T-cell (primary cell): ENCODE data around the gene BORCS6. TPM values are rescaled to one million over a fixed set of nuclear protein-coding genes. Genes with fewer than 3 reads are reported as not detected.

ENCODE experiments used
- ATAC-seq, 4 experiments: fragments of 200-7000 bp in 3 of 4; fragments of 150-1000 bp in 1 of 4; cut with Tn5 transposase; replicated peaks in 1 of 4; 1 replicate in 3 of 4; 2 replicates in 1 of 4; pipeline ENCODE4 v1.10.0; 2021; ENCODE audit warnings: moderate library complexity in 3 of 4, mild to moderate bottlenecking in 2 of 4, moderate number of reproducible peaks in 1 of 4
- CTCF ChIA-PET, 2 donors: fragments of 300-600 bp; sonication (Branson Sonifier 250); formaldehyde crosslinking; loops; one replicate each; lab custom pipeline; 2022; ENCODE audit warnings: antibody characterized with exemption in 2 of 2; lab: Charles Lee
- POLR2A ChIA-PET, 2 donors: fragments of 300-600 bp; sonication (Branson Sonifier 250); formaldehyde crosslinking; loops; one replicate each; lab custom pipeline; 2022; ENCODE audit warnings: antibody characterized with exemption in 2 of 2; lab: Charles Lee
- DNase-seq, 35 experiments: peaks; one replicate each; pipeline versions ENCODE4 v3.0.0 to v3.0.0-alpha.2; 2013 to 2023
- H3K27ac ChIP-seq: one replicate; pipeline ENCODE4 v1.5.1; 2013; ENCODE audit warnings: low read length
- H3K27me3 ChIP-seq, 2 experiments: replicated peaks in 1 of 2; 1 replicate in 1 of 2; 2 replicates in 1 of 2; pipeline versions ENCODE4 v1.6.1 to v1.7.0; 2013; ENCODE audit warnings: low read length in 1 of 2, mixed read lengths in 1 of 2; ENCODE audit not compliant: control insufficient read depth in 2 of 2, insufficient read depth in 2 of 2; ENCODE audit errors: extremely low read depth in 1 of 2
- H3K36me3 ChIP-seq, 2 donors: 1 replicate in 1 of 2; 2 replicates in 1 of 2; pipeline versions ENCODE4 v1.6.1 to v1.7.0; 2013; ENCODE audit warnings: low read length in 1 of 2; ENCODE audit not compliant: control insufficient read depth in 2 of 2, insufficient read depth in 1 of 2; ENCODE audit errors: extremely low read depth in 1 of 2
- H3K4me1 ChIP-seq, 2 experiments: 1 replicate in 1 of 2; 2 replicates in 1 of 2; pipeline versions ENCODE4 v1.6.1 to v1.7.0; 2013; ENCODE audit warnings: low read length in 2 of 2, mixed read lengths in 1 of 2; ENCODE audit not compliant: insufficient read depth in 2 of 2, control insufficient read depth in 1 of 2; ENCODE audit errors: extremely low read depth in 1 of 2
- H3K4me3 ChIP-seq, 2 donors: 1 replicate in 1 of 2; 2 replicates in 1 of 2; pipeline versions ENCODE4 v1.5.1 to v1.7.0; 2013; ENCODE audit warnings: mild to moderate bottlenecking in 2 of 2, low read length in 1 of 2, moderate library complexity in 1 of 2; ENCODE audit not compliant: control insufficient read depth in 1 of 2; ENCODE audit errors: extremely low read depth in 1 of 2
- H3K9me3 ChIP-seq: 2 replicates; pipeline ENCODE4 v1.7.0; 2013
- H3K27ac Mint-ChIP-seq, 2 donors: one replicate each; pipeline ENCODE4 v1.8.0; 2020 to 2021; ENCODE audit warnings: mild to moderate bottlenecking in 2 of 2, mixed read lengths in 2 of 2
- H3K27me3 Mint-ChIP-seq, 2 donors: one replicate each; pipeline ENCODE4 v1.8.0; 2021 to 2022; ENCODE audit warnings: mixed read lengths in 2 of 2
- H3K36me3 Mint-ChIP-seq: one replicate; pipeline ENCODE4 v1.8.0; 2021; ENCODE audit warnings: mixed read lengths
- H3K4me1 Mint-ChIP-seq, 3 donors: one replicate each; pipeline ENCODE4 v1.8.0; 2020 to 2022; ENCODE audit warnings: mixed read lengths in 3 of 3, mild to moderate bottlenecking in 1 of 3
- H3K4me3 Mint-ChIP-seq, 3 donors: one replicate each; pipeline ENCODE4 v1.8.0; 2020 to 2022; ENCODE audit warnings: mild to moderate bottlenecking in 3 of 3, mixed read lengths in 3 of 3, moderate library complexity in 3 of 3
- H3K9me3 Mint-ChIP-seq, 3 donors: one replicate each; pipeline ENCODE4 v1.8.0; 2020 to 2022; ENCODE audit warnings: mixed read lengths in 3 of 3
- WGBS: methylation state at CpG from one replicate; pipeline ENCODE4 v1.1.5; 2013; ENCODE audit warnings: missing lambda C conversion rate; ENCODE audit not compliant: insufficient coverage; 5-methylcytosine and 5-hydroxymethylcytosine counted together
- total RNA-seq, 35 experiments: library from RNA in 6 of 35; stranded (reverse) in 6 of 35; fragments of 120-200 nt in 1 of 35; gene quantifications; one replicate each; pipeline versions ENCODE4 v1.2.1 to v1.2.4 and lab custom pipeline; 2013 to 2026

Gene BORCS6
- total RNA-seq (10 to 100 TPM in 3 of 5 donors, 1 to 10 TPM in 2; 6.7 to 21.3 (median 17.2) TPM), total RNA-seq (lab: John Stamatoyannopoulos, UW) (3.3 to 42.3 (median 18.9) reads per million in 29 experiments)
- total RNA-seq (2013): 15.4 TPM

DNA sequence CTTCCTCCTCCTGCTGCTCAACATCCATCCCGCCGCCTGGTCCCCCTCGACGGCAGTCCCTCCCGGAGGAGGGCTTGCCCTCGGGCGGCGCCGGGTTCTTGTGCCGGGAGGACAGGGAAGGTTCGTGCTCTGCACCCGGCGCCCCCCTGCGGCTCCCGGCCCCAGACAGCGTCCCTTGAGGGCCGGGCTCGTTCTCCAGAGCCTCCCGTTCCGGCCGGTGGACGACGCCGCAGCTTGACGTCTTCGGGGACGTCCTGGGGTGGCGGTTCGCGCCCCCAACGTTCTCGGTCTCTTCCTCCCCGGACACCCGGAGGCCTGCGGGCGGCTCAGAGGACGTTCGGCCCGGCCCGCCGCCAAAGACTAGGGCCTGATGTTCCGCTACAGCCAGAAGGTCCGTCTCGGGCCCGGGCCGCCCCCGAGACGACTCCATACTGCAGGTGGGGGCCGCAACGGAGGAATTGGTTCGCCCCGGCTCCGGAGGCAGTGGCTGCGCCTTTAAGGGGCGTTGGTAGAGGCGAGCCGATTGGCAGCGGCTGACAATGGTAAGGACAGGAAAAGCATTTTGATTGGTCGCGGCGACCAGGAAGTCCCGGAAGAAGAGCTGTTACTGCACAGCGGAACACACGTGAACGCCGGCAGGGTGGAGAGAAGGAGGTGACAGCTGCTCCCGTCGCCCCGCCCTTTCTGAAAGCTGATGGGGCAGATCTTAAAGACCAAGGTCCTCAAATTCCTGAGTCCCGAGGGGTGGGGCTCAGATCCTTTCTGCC lies at the start of gene BORCS6:
BORCS6 (minus strand) TSS at position 470 of the 767 bp plus-strand sequence; CDS start at position 430, 40 bp downstream.
- H3K27me3 ChIP-seq: no peaks in the 10 kb centered on the region
- under 1% methylated on average over 61 of the region's 70 CpGs for WGBS
- H3K36me3 Mint-ChIP-seq: no peaks in the 10 kb centered on the region
- peak within 1 kb of the TSS; percentile 91 to 93 for H3K27ac Mint-ChIP-seq
- H3K36me3 ChIP-seq: no peaks in the 10 kb centered on the region
- DNase-seq: peak; percentile 78 to 98 (median 95)
- H3K4me3 Mint-ChIP-seq: no peak within 1 kb of the TSS
- H3K4me1 Mint-ChIP-seq: peaks cover 0 to 13% (median 11%) of the 10 kb centered on the region in 3 donors
- H3K9me3 Mint-ChIP-seq: no peaks in the 10 kb centered on the region
- POLR2A ChIA-PET: interaction anchor here (0.6 to 3.4 kb wide), 10 partner anchors 10 to 59 kb away, joined by 3 to 18 read pairs (median 6); partner anchors contain the start of genes AURKB (in 1 of the 2) and PFAS (in 1 of the 2)
- no peaks in the 10 kb centered on the region for H3K9me3 ChIP-seq
- peak within 1 kb of the TSS; percentile 89 for H3K27ac ChIP-seq
- CTCF ChIA-PET: interaction anchor here in 1 of 2 donors (0.5 to 2.3 kb wide), 7 partner anchors 17 to 111 kb away, joined by 3 to 12 read pairs (median 4); partner anchors contain the start of gene CTC1
- H3K4me3 ChIP-seq: peak within 1 kb of the TSS; percentile 74 to 77
- ATAC-seq: peak; percentile 70 to 75 (median 72)
- no peaks in the 10 kb centered on the region for H3K27me3 Mint-ChIP-seq
- H3K4me1 ChIP-seq: peaks cover 28 to 68% of the 10 kb centered on the region in 2 experiments

DNA sequence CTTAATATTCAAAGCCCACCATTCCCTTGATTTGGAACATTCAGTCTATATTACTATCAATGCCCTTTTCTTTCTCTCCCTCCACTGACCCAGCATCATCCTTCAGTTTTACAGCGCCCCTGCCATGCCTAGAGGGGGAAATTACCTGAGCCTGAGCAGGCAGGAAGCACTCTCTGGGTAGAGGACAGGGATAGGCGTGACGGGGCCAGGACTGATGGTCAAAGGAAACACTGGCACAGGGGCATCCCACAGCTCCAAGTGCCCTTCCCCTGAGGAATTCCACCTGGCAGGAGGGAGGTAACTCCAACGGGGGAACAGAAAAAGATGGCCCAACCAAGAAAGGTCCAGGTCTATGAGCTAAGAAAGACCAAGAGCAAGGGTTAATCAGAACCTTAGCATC lies 47.9 kb upstream of the BORCS6 start:
- no peaks in the 10 kb centered on the region for H3K9me3 ChIP-seq
- ChIA-PET CTCF (no interaction called here), POLR2A (interaction anchor here (0.5 to 0.7 kb wide), 3 partner anchors 10 to 477 kb away, joined by 3 to 4 read pairs (median 4); partner anchors contain the start of gene CTC1 (in 1 of the 2))
- peaks cover 52% of the 10 kb centered on the region for H3K36me3 Mint-ChIP-seq
- no peaks in the 10 kb centered on the region for H3K27me3 Mint-ChIP-seq
- DNase-seq (no peak), ATAC-seq (no peak)
- peaks cover 30 to 46% (median 34%) of the 10 kb centered on the region in 3 donors for H3K4me1 Mint-ChIP-seq
- no peak overlapping the region for H3K27ac ChIP-seq
- 100% methylated on average over 2 of the region's 4 CpGs for WGBS
- no peak overlapping the region for H3K4me3 Mint-ChIP-seq
- no peaks in the 10 kb centered on the region for H3K9me3 Mint-ChIP-seq
- H3K4me1 ChIP-seq: peaks cover 0 to 5% of the 10 kb centered on the region in 2 experiments
- H3K36me3 ChIP-seq: peaks cover 14 to 91% of the 10 kb centered on the region in 2 donors
- peak overlapping the region; percentile 13 to 71 for H3K27ac Mint-ChIP-seq
- H3K27me3 ChIP-seq: no peaks in the 10 kb centered on the region
- no peak overlapping the region for H3K4me3 ChIP-seq

DNA sequence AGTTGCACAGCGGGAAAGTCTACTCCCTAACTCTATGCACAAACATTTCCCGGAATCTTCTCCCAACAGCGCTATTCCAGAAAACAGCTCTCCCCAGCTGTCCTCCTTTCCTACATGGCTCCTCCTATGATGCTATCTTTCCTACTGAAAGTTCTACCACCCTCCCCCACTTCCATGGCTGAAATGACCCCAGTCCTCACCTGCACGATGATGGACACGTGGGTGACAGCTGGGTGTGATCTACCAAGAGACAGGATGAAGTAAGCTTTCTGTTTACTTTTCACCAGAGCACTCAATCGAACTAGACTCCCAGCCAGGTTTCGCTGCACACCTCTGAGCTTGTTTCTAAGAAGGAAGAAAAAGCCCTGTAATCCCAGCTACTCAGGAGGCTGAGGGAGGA lies 47.2 kb upstream of the BORCS6 start:
- H3K36me3 Mint-ChIP-seq: peaks cover 53% of the 10 kb centered on the region
- CTCF ChIA-PET: interaction anchor here (0.6 to 0.7 kb wide), 3 partner anchors 13 to 45 kb away, joined by 3 read pairs; no protein-coding TSS in a partner anchor
- H3K9me3 ChIP-seq: no peaks in the 10 kb centered on the region

DNA sequence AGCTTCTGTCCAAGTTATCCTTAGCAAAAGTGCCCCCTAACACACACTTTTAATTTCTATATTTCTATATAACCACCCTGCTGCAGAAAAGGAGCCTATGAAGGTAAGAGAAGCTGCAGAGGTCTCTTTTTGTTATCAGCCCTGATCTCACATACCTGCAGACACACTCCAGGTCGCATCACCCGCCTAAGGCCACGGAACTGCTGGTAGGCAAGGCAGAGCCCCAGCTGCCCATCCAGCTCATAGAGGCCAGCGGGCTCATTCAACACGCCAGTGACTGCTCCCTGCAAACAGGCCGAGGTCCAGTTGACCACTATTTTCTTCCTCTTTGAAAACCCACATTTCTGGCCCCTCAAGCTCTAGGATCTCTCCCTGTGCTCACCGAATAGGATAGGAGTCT lies 45.7 kb upstream of the BORCS6 start:
- WGBS: 90% methylated on average over 3 of the region's 7 CpGs
- no peak overlapping the region for H3K27ac ChIP-seq
- H3K4me1 ChIP-seq: no peaks in the 10 kb centered on the region
- Mint-ChIP-seq H3K4me1 (peaks cover 26 to 51% (median 27%) of the 10 kb centered on the region in 3 donors), H3K27me3 (no peaks in the 10 kb centered on the region), H3K36me3 (peaks cover 66% of the 10 kb centered on the region), H3K9me3 (no peaks in the 10 kb centered on the region), H3K4me3 (no peak overlapping the region), H3K27ac (no peak overlapping the region)
- POLR2A ChIA-PET: interaction anchor here in 1 of 2 donors (0.6 kb wide), 1 partner anchor 11 kb away, joined by 7 read pairs; no protein-coding TSS in a partner anchor
- CTCF ChIA-PET: interaction anchor here in 1 of 2 donors (0.9 kb wide), 1 partner anchor 11 kb away, joined by 5 read pairs; no protein-coding TSS in a partner anchor
- ATAC-seq (no peak), DNase-seq (no peak)
- H3K36me3 ChIP-seq: peaks cover 29 to 96% of the 10 kb centered on the region in 2 donors
- H3K27me3 ChIP-seq: no peaks in the 10 kb centered on the region
- no peak overlapping the region for H3K4me3 ChIP-seq
- no peaks in the 10 kb centered on the region for H3K9me3 ChIP-seq

More for the DNA sequence above, 47.2 kb upstream of the BORCS6 start:
- no peaks in the 10 kb centered on the region for H3K27me3 ChIP-seq
- peaks cover 17 to 93% of the 10 kb centered on the region in 2 donors for H3K36me3 ChIP-seq
- ATAC-seq (no peak), DNase-seq (no peak)
- Mint-ChIP-seq H3K9me3 (no peaks in the 10 kb centered on the region), H3K4me1 (peaks cover 26 to 43% (median 29%) of the 10 kb centered on the region in 3 donors), H3K4me3 (no peak overlapping the region), H3K27me3 (no peaks in the 10 kb centered on the region), H3K27ac (no peak overlapping the region)
- H3K27ac ChIP-seq: no peak overlapping the region
- peaks cover 0 to 2% of the 10 kb centered on the region in 2 experiments for H3K4me1 ChIP-seq
- POLR2A ChIA-PET: interaction anchor here (0.5 to 0.6 kb wide), 3 partner anchors 11 to 139 kb away, joined by 3 to 4 read pairs (median 3); partner anchors contain the start of gene CTC1 (in 1 of the 2)
- WGBS: 100% methylated on average over 4 of the region's 7 CpGs
- H3K4me3 ChIP-seq: no peak overlapping the region

DNA sequence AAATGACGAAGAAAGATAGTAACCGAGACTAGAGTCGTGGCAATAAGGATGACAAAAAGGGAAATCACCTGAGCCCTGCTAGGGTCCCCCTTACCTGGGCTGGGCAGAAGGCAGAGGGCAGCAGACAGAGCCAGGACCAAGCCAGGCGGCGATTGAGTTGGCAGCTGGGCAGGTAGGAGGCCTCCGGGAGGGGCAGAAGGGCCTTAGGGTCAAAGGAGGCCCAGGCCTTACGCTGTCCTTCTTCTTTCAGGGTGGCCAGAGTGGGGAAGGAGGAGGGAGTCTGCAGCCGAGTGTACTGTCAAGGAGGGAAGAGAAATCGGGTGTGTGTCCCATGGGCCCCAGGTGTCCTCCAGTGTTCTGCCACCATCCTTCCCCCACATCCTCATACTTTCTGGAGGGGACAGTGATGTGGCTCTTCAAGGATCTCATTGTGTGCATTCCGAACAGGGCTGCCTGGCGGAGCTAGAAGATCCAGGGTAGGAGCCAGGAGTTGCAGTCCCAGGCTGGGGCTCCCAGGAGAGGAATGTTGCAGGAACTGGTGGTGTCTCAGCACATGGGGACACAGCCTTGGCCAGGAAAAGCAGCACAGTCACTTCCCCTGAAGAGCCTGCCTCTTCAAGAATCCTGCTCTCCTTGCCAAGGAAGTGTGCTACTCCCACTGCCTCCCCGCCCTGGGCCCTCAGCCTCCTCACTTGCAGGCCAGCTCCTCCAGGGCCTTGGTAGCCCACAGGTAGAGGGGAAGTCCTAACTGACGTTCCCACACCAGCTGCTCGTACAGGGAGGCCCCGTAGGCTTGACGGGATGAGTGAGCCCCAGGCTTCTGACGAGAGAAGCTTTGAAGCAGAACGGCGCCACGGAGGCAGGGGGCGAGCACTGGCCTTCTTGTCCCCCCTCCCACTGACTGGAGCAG lies 44.6 kb upstream of the BORCS6 start:
- peaks cover 72% of the 10 kb centered on the region for H3K36me3 Mint-ChIP-seq
- Histone ChIP-seq H3K4me1 (no peaks in the 10 kb centered on the region), H3K36me3 (peaks cover 39 to 97% of the 10 kb centered on the region in 2 donors), H3K4me3 (no peak overlapping the region), H3K27me3 (no peaks in the 10 kb centered on the region), H3K27ac (no peak overlapping the region), H3K9me3 (no peaks in the 10 kb centered on the region)
- WGBS: 95% methylated on average over 9 of the region's 21 CpGs
- H3K4me1 Mint-ChIP-seq: peaks cover 21 to 47% (median 27%) of the 10 kb centered on the region in 3 donors
- ATAC-seq (no peak), DNase-seq (no peak)
- H3K9me3 Mint-ChIP-seq: no peaks in the 10 kb centered on the region
- H3K27me3 Mint-ChIP-seq: no peaks in the 10 kb centered on the region
- H3K27ac Mint-ChIP-seq: peak overlapping the region; percentile 18 to 55
- POLR2A ChIA-PET: interaction anchor here in 1 of 2 donors (0.6 kb wide), 1 partner anchor 10 kb away, joined by 7 read pairs; no protein-coding TSS in a partner anchor
- CTCF ChIA-PET: interaction anchor here in 1 of 2 donors (0.9 kb wide), 1 partner anchor 12 kb away, joined by 5 read pairs; no protein-coding TSS in a partner anchor
- no peak overlapping the region for H3K4me3 Mint-ChIP-seq
